Measurements from ENCODE around the gene FOXP1. TPM values are rescaled to one million over a fixed set of nuclear protein-coding genes. Genes with fewer than 3 reads are reported as not detected.
A peak's percentile ranks its signal among the peaks of the same experiment; 100 is the strongest.

Gene FOXP1
- total RNA-seq, 4 donors from 2014 or later = 86.4 to 107 (median 93.8) TPM

DNA sequence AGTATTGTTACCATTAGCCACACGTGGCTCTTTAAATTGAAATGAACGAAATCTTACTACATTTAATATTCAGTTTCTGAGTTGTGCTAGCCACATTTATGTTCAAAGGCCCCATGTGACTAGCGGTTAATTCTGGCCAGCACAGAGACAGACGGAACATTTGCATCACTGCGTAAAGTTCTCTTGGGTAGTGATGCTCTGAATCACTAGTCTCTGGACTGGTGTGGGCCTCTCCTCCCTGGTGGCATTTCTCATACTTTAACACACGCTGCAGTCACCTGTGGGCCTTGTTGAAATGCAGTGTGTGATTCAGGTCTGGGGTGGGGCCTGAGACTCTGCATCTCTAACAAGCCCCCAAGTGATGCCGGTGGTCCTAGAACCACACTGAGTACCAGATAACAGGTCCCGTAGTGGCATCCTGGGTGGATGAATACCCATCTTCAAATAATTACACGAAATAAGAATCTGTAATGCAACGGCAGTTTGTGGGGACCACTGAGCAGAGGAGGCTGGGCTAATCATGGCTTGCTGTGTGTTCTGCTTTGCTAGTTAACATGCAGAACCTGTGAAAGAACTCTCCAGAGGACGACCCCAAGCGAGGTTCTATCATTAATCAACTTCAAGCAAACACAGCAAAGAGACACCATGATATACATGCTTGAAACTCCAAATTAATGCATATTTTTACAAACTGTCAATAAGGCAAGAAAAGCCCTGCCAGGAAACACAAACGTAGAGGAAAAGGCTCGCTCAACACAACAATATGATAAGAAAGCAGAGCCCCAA is 623.8 kb downstream of the FOXP1 start:
- Histone ChIP-seq H3K9me3 (no peaks in the 10 kb centered on the region), H3K27me3 (no peaks in the 10 kb centered on the region), H3K4me3 (no peak overlapping the region), H3K36me3 (peaks cover 0 to 55% (median 16%) of the 10 kb centered on the region in 3 donors), H3K27ac (no peak overlapping the region), H3K4me1 (peaks cover 0 to 18% (median 3%) of the 10 kb centered on the region in 4 donors)
- no peak for DNase-seq (ENCODE audit: low spot score in 2 of 2)
- TF ChIP-seq EP300 (IDR thresholded peaks at IDR 0.05) = no peak
- TF ChIP-seq POLR2A (IDR thresholded peaks at IDR 0.05) = no peak
- TF ChIP-seq, protein P1, sequence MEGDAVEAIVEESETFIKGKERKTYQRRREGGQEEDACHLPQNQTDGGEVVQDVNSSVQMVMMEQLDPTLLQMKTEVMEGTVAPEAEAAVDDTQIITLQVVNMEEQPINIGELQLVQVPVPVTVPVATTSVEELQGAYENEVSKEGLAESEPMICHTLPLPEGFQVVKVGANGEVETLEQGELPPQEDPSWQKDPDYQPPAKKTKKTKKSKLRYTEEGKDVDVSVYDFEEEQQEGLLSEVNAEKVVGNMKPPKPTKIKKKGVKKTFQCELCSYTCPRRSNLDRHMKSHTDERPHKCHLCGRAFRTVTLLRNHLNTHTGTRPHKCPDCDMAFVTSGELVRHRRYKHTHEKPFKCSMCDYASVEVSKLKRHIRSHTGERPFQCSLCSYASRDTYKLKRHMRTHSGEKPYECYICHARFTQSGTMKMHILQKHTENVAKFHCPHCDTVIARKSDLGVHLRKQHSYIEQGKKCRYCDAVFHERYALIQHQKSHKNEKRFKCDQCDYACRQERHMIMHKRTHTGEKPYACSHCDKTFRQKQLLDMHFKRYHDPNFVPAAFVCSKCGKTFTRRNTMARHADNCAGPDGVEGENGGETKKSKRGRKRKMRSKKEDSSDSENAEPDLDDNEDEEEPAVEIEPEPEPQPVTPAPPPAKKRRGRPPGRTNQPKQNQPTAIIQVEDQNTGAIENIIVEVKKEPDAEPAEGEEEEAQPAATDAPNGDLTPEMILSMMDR (IDR thresholded peaks at IDR 0.05) = no peak
- 93 to 96% methylated on average over 14 of the region's 14 CpGs for WGBS, 2 donors

DNA sequence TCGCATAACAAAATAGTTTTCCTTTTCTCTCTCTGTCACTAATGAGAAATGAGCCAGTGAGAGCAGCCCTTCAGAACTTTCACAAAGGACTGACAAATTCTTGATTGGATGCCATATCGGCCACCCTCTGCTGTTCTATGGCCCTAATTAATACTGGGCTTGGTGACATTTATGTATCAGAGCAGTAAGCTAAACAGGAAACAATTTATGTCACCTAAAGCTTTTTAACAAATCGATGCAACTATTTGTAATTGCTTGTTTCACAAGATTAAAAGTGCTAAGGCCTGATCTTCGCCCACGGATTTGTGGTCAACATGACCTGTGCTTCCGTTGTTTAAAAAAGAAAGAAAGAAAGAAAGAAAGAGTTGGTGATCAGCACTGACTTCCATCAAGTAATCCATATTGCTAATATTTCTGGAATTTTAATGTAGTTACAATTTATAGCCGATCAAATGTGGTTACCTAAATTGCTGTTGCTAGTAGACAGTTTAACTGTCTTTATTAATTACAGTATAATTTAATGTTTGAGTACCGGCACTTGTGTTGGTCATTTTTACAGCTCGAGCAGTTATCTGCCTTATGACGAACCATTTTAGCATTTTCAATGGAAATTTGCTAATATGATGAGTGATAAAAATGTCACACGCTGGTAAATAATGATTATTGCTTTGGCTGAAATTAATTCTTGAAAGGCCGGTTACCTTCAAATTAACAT is 631.3 kb downstream of the FOXP1 start:
- DNase-seq (ENCODE audit: low spot score in 2 of 2) = no peak
- Histone ChIP-seq H3K27ac (peak overlapping the region in 1 of 4 donors; percentile 23), H3K4me1 (peaks cover 0 to 52% (median 3%) of the 10 kb centered on the region in 4 donors), H3K9me3 (no peaks in the 10 kb centered on the region), H3K4me3 (no peak overlapping the region), H3K36me3 (no peaks in the 10 kb centered on the region), H3K27me3 (no peaks in the 10 kb centered on the region)
- TF ChIP-seq POLR2A (IDR thresholded peaks at IDR 0.05) = no peak
- TF ChIP-seq, protein P1 (IDR thresholded peaks at IDR 0.05) = no peak
- TF ChIP-seq EP300 (IDR thresholded peaks at IDR 0.05) = no peak
- WGBS, 2 donors = 65 to 72% methylated on average over 12 of the region's 12 CpGs

DNA sequence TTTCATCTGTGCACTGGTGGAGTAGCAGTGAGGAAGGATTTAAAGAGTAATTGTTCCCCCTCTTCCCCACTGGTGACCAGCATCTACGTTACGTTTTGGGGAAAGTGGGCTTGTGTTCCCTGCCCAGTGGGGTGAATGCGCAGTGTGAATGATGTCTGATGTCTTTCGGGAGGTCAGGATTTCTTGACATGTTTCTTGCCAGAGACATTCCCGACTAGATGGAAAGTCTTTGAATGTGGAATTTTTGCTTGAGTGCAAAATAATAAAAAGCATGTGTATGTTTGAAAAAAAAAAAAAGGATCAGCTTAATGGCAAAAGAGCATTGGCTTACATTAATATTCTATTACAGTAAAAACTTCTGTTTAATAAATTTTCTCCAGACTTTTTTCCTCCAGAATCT is 632.2 kb downstream of the FOXP1 start:
- TF ChIP-seq, protein P1 (IDR thresholded peaks at IDR 0.05) = no peak
- TF ChIP-seq POLR2A (IDR thresholded peaks at IDR 0.05) = no peak
- TF ChIP-seq EP300 (IDR thresholded peaks at IDR 0.05) = no peak
- Histone ChIP-seq H3K27ac (peak overlapping the region in 1 of 4 donors; percentile 26), H3K36me3 (no peaks in the 10 kb centered on the region), H3K4me3 (no peak overlapping the region), H3K4me1 (peaks cover 0 to 45% (median 0%) of the 10 kb centered on the region in 4 donors), H3K9me3 (no peaks in the 10 kb centered on the region), H3K27me3 (no peaks in the 10 kb centered on the region)
- no peak for DNase-seq (ENCODE audit: low spot score in 2 of 2)
- WGBS, 2 donors = 27 to 34% methylated on average over 5 of the region's 5 CpGs

DNA sequence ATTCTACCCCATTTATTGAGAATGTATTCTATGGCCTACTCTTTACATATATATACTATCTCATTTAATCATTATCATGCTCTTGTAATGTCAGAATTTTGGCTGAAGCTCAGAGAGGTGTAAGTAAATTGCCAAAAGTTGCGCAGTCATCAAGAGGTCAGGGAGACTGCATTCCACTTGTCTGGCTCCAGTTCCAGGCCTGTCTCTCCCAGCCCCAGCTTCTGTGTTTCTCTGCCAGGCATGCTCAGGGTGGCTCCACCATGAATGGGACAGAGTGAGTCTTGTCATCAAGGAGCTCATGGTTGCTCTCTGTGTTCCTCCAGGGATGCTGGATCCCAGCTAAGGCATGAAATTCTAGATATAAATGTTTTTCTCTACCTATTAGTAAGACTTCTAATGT is 635.9 kb downstream of the FOXP1 start:
- no peak for DNase-seq (ENCODE audit: low spot score in 2 of 2)
- Histone ChIP-seq H3K27me3 (no peaks in the 10 kb centered on the region), H3K36me3 (no peaks in the 10 kb centered on the region), H3K4me3 (no peak overlapping the region), H3K9me3 (no peaks in the 10 kb centered on the region), H3K27ac (no peak overlapping the region), H3K4me1 (peaks cover 0 to 23% (median 0%) of the 10 kb centered on the region in 4 donors)
- WGBS, 2 donors = 79 to 95% methylated on average over 1 of the region's 1 CpG
- TF ChIP-seq, protein P1 (IDR thresholded peaks at IDR 0.05) = no peak
- TF ChIP-seq POLR2A (IDR thresholded peaks at IDR 0.05) (no peak), EP300 (IDR thresholded peaks at IDR 0.05) (no peak)

DNA sequence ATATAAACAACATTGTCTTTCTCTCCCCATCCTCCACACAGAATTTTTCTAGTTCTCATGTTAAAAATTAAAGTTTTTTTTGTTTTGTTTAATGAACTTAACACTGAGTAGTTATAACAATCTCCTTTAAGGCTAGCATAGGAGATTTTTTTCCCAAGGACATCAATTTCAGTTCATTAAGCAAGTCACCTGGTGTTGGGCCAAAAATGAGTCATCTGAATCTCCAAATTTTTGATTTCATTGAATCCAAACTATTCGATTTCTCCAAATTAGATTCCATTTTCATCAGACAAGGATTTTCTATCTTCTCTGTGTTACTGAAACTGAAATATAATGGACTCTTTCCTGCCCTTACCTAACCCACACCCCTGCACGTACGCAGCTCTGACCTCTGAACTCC is 639.6 kb downstream of the FOXP1 start:
- Histone ChIP-seq H3K9me3 (peaks cover 0 to 6% (median 0%) of the 10 kb centered on the region in 4 donors), H3K27ac (no peak overlapping the region), H3K4me1 (no peaks in the 10 kb centered on the region), H3K36me3 (no peaks in the 10 kb centered on the region), H3K4me3 (no peak overlapping the region), H3K27me3 (no peaks in the 10 kb centered on the region)
- TF ChIP-seq, protein P1 (IDR thresholded peaks at IDR 0.05) = no peak
- TF ChIP-seq POLR2A (IDR thresholded peaks at IDR 0.05) (no peak), EP300 (IDR thresholded peaks at IDR 0.05) (no peak)
- DNase-seq (ENCODE audit: low spot score in 2 of 2) = no peak
- WGBS, 2 donors = 66 to 68% methylated on average over 3 of the region's 3 CpGs
